Measurements from ENCODE around the gene FMN1. TPM values are rescaled to one million over a fixed set of nuclear protein-coding genes. Genes with fewer than 3 reads are reported as not detected.
A peak's percentile ranks its signal among the peaks of the same experiment; 100 is the strongest.

Gene FMN1
- total and polyA plus RNA-seq, 2 of the 13 experiments (the other 11 are each of a cell fraction or from before 2014, with no cell fraction given): 0.20 to 0.60 TPM

DNA sequence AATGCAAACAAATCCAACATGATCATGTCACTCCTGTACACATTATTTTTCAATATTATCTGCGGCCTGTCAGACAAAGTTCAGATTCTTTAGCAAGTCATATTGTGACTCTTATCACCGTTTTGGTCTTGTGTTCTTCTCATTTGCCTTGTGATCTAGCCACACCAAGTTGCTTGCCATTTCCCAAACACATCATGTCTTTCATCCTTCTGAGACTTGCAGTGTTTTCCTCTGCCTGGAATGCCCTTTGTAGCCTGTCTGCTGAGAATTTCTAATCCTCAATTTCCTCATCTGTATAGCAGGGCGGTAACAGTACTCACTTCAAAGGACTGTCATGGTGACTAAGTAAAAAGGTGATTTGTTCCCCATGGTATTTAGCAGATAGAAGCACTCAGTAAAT, 341.7 kb downstream of the FMN1 start (continued):
- TF ChIP-seq, protein P1, sequence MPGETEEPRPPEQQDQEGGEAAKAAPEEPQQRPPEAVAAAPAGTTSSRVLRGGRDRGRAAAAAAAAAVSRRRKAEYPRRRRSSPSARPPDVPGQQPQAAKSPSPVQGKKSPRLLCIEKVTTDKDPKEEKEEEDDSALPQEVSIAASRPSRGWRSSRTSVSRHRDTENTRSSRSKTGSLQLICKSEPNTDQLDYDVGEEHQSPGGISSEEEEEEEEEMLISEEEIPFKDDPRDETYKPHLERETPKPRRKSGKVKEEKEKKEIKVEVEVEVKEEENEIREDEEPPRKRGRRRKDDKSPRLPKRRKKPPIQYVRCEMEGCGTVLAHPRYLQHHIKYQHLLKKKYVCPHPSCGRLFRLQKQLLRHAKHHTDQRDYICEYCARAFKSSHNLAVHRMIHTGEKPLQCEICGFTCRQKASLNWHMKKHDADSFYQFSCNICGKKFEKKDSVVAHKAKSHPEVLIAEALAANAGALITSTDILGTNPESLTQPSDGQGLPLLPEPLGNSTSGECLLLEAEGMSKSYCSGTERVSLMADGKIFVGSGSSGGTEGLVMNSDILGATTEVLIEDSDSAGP (CRISPR knock-in tag; IDR thresholded peaks at IDR 0.05; ENCODE audit: borderline replicate concordance): no peak
- TF ChIP-seq RELA (CRISPR knock-in tag; IDR thresholded peaks at IDR 0.05) (no peak), ZNF143 (CRISPR knock-in tag; IDR thresholded peaks at IDR 0.05) (no peak), POLR2AphosphoS5 (IDR thresholded peaks at IDR 0.05; ENCODE audit: low read depth, low read length) (no peak), HHEX (CRISPR knock-in tag; IDR thresholded peaks at IDR 0.05) (no peak), NCOR1 (IDR thresholded peaks at IDR 0.05; ENCODE audit: borderline replicate concordance, low read length) (no peak), TCF7 (IDR thresholded peaks at IDR 0.05; ENCODE audit: low read depth) (peak; percentile 94), PREB (CRISPR knock-in tag; IDR thresholded peaks at IDR 0.05) (no peak), ZKSCAN8 (CRISPR knock-in tag; IDR thresholded peaks at IDR 0.05; ENCODE audit: borderline replicate concordance) (no peak), MXD1 (CRISPR knock-in tag; IDR thresholded peaks at IDR 0.05) (no peak), ZNF343 (CRISPR knock-in tag; IDR thresholded peaks at IDR 0.05) (no peak), DMAP1 (CRISPR knock-in tag; IDR thresholded peaks at IDR 0.05) (no peak), RBM22 (optimal IDR thresholded peaks at IDR 0.05; ENCODE audit: low read length) (no peak), CREBL2 (CRISPR knock-in tag; IDR thresholded peaks at IDR 0.05; ENCODE audit: borderline replicate concordance) (no peak), SP1 (IDR thresholded peaks at IDR 0.05) (no peak), SP1 (CRISPR knock-in tag; IDR thresholded peaks at IDR 0.05) (no peak), ELF4 (CRISPR knock-in tag; IDR thresholded peaks at IDR 0.05; ENCODE audit: borderline replicate concordance) (no peak), NR2C2 (CRISPR knock-in tag; IDR thresholded peaks at IDR 0.05; ENCODE audit: borderline replicate concordance) (no peak), ARHGAP35 (CRISPR knock-in tag; IDR thresholded peaks at IDR 0.05; ENCODE audit: borderline replicate concordance) (no peak), CBX1 (IDR thresholded peaks at IDR 0.05; ENCODE audit: low read depth) (no peak), ZBTB44 (CRISPR knock-in tag; IDR thresholded peaks at IDR 0.05) (no peak), PATZ1 (CRISPR knock-in tag; IDR thresholded peaks at IDR 0.05) (no peak), TARDBP (CRISPR knock-in tag; IDR thresholded peaks at IDR 0.05) (no peak), ZNF136 (CRISPR knock-in tag; IDR thresholded peaks at IDR 0.05; ENCODE audit: low read depth) (no peak)
- TF ChIP-seq, protein P2, sequence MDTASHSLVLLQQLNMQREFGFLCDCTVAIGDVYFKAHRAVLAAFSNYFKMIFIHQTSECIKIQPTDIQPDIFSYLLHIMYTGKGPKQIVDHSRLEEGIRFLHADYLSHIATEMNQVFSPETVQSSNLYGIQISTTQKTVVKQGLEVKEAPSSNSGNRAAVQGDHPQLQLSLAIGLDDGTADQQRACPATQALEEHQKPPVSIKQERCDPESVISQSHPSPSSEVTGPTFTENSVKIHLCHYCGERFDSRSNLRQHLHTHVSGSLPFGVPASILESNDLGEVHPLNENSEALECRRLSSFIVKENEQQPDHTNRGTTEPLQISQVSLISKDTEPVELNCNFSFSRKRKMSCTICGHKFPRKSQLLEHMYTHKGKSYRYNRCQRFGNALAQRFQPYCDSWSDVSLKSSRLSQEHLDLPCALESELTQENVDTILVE (CRISPR knock-in tag; IDR thresholded peaks at IDR 0.05): no peak

Data from HepG2 (cell line).